HepG2 (cell line): ENCODE results near the gene SLC35F3. TPM values are rescaled to one million over a fixed set of nuclear protein-coding genes. Genes with fewer than 3 reads are reported as not detected.

Experiments
- FOXP1 ChIP-seq, 2 experiments: fragments of 450-650 bp in 1 of 2; IDR thresholded peaks; 2 replicates each; pipeline ENCODE4 v1.6.1; 2017 to 2018; ENCODE audit warnings: antibody characterized with exemption in 1 of 2
- GABPB1 ChIP-seq: IDR thresholded peaks from 2 replicates; pipeline ENCODE4 v1.6.1; 2016; ENCODE audit warnings: mild to moderate bottlenecking, missing genetic modification reagents, moderate library complexity, missing compliant biosample characterization
- HNRNPK ChIP-seq: fragments of 200-400 bp; formaldehyde crosslinking; IDR thresholded peaks from 2 replicates; pipeline ENCODE4 v1.6.1; 2018; ENCODE audit warnings: low read length, low read depth, moderate library complexity, mild to moderate bottlenecking; ENCODE audit not compliant: poor library complexity, severe bottlenecking
- IRF9 ChIP-seq: sonication (generic); formaldehyde crosslinking; IDR thresholded peaks from 2 replicates; pipeline ENCODE4 v1.8.0; 2022; ENCODE audit warnings: missing genetic modification reagents, mild to moderate bottlenecking, borderline replicate concordance
- KLF16 ChIP-seq, 2 experiments: sonication (generic) in 1 of 2; formaldehyde crosslinking in 1 of 2; IDR thresholded peaks; 2 replicates each; pipeline versions ENCODE4 v1.6.1 to v1.8.0; 2016 to 2023; ENCODE audit warnings: missing genetic modification reagents in 2 of 2, missing compliant biosample characterization in 1 of 2
- NFE2 ChIP-seq: sonication (generic); formaldehyde crosslinking; IDR thresholded peaks from 2 replicates; pipeline ENCODE4 v1.4.0; 2020; ENCODE audit warnings: missing genetic modification reagents
- PCBP2 ChIP-seq: fragments of 200-400 bp; formaldehyde crosslinking; optimal IDR thresholded peaks from 2 replicates; pipeline ENCODE3; 2018; ENCODE audit warnings: low read length, low read depth; ENCODE audit not compliant: poor library complexity, severe bottlenecking
- PRPF4 ChIP-seq: fragments of 200-400 bp; formaldehyde crosslinking; IDR thresholded peaks from 2 replicates; pipeline ENCODE4 v1.6.1; 2016; ENCODE audit warnings: low read length, low read depth; ENCODE audit not compliant: poor library complexity, severe bottlenecking
- SMARCC2 ChIP-seq: fragments of 450-650 bp; IDR thresholded peaks from 2 replicates; pipeline ENCODE4 v1.6.1; 2017; ENCODE audit warnings: antibody characterized with exemption, mild to moderate bottlenecking
- SNAI1 ChIP-seq: sonication (generic); formaldehyde crosslinking; IDR thresholded peaks from 2 replicates; pipeline ENCODE4 v1.5.0; 2020; ENCODE audit warnings: mild to moderate bottlenecking, missing genetic modification reagents, borderline replicate concordance
- SP4 ChIP-seq: sonication (generic); formaldehyde crosslinking; IDR thresholded peaks from 2 replicates; pipeline ENCODE4 v1.8.1; 2023; ENCODE audit warnings: mild to moderate bottlenecking, missing genetic modification reagents
- TBX2 ChIP-seq: sonication (generic); formaldehyde crosslinking; IDR thresholded peaks from 2 replicates; pipeline ENCODE4 v1.5.0; 2020; ENCODE audit warnings: missing genetic modification reagents, mild to moderate bottlenecking, borderline replicate concordance
- ZNF362 ChIP-seq: sonication (generic); formaldehyde crosslinking; IDR thresholded peaks from 2 replicates; pipeline ENCODE4 v1.4.0; 2020; ENCODE audit warnings: missing genetic modification reagents, mild to moderate bottlenecking, borderline replicate concordance
- ZNF383 ChIP-seq: sonication (generic); formaldehyde crosslinking; IDR thresholded peaks from 2 replicates; pipeline ENCODE4 v1.4.0; 2020; ENCODE audit warnings: missing genetic modification reagents, mild to moderate bottlenecking, borderline replicate concordance
- ZNF550 ChIP-seq: sonication (generic); formaldehyde crosslinking; IDR thresholded peaks from 2 replicates; pipeline ENCODE4 v1.4.0; 2020; ENCODE audit warnings: mild to moderate bottlenecking, missing genetic modification reagents, borderline replicate concordance
- ZNF577 ChIP-seq: sonication (generic); formaldehyde crosslinking; IDR thresholded peaks from 2 replicates; pipeline ENCODE4 v1.4.0; 2020; ENCODE audit warnings: mild to moderate bottlenecking, low read depth, missing genetic modification reagents, borderline replicate concordance
- ZNF670 ChIP-seq: sonication (generic); formaldehyde crosslinking; IDR thresholded peaks from 2 replicates; pipeline ENCODE4 v1.8.0; 2022; ENCODE audit warnings: mild to moderate bottlenecking, missing genetic modification reagents, borderline replicate concordance
- ZNF687 ChIP-seq: sonication (generic); formaldehyde crosslinking; IDR thresholded peaks from 2 replicates; pipeline ENCODE4 v1.5.1; 2020; ENCODE audit warnings: mild to moderate bottlenecking, missing genetic modification reagents, moderate library complexity
- ZNF7 ChIP-seq: IDR thresholded peaks from 2 replicates; pipeline ENCODE4 v1.6.1; 2016; ENCODE audit warnings: missing biosample characterization, missing genetic modification reagents
- ZNF720 ChIP-seq: sonication (generic); formaldehyde crosslinking; IDR thresholded peaks from 2 replicates; pipeline ENCODE4 v1.4.0; 2020; ENCODE audit warnings: missing genetic modification reagents
- ZNF784 ChIP-seq: sonication (generic); formaldehyde crosslinking; IDR thresholded peaks from 2 replicates; pipeline ENCODE4 v1.5.1; 2020; ENCODE audit warnings: missing genetic modification reagents, mild to moderate bottlenecking, borderline replicate concordance
- polyA plus RNA-seq, 8 experiments: library from polyadenylated mRNA; depleted of rRNA in 3 of 8; stranded (reverse) in 7 of 8; unstranded in 1 of 8; fragments of >200 nt; fragmentation: Illumina TruSeq in 4 of 8; extraction: Trizol in 4 of 8; gene quantifications; 2 replicates each; pipeline versions ENCODE4 v1.2.1 to v1.2.3, GENCODE V29; 2011 to 2016; ENCODE audit warnings: low read depth in 4 of 8, missing spikeins in 1 of 8, mixed read lengths in 1 of 8; ENCODE audit not compliant: insufficient read depth in 1 of 8
- total RNA-seq, 5 experiments: library from RNA; depleted of rRNA; stranded (reverse); fragments of >200 nt; fragmentation: Illumina TruSeq; extraction: Trizol; gene quantifications; 2 replicates each; pipeline ENCODE4 v1.2.3, GENCODE V29; 2016; ENCODE audit warnings: low read depth in 1 of 5

SLC35F3 gene
- total and polyA plus RNA-seq, 2 of the 13 experiments (the other 11 are each of a cell fraction or from before 2014, with no cell fraction given) = not detected

GRCh38 chr1:234327577-234328164, 423.2 kb downstream of the SLC35F3 start (continued):
- TF ChIP-seq ZNF7 (CRISPR knock-in tag) = no peak
- peak; percentile 64 for TF ChIP-seq GABPB1 (CRISPR knock-in tag)
- TF ChIP-seq SNAI1 (CRISPR knock-in tag) = 0 out of 2 replicates have a peak, but pooled peaks have one; percentile 54
- no peak for TF ChIP-seq ZNF720 (CRISPR knock-in tag)
- TF ChIP-seq ZNF670 (CRISPR knock-in tag) = peak; percentile 41; the same call in 1 of the 2 replicates
- peak; percentile 86 for TF ChIP-seq TBX2
- TF ChIP-seq FOXP1 (IDR thresholded peaks at IDR 0.05) = no peak
- peak; percentile 77 for TF ChIP-seq FOXP1 (CRISPR knock-in tag; IDR thresholded peaks at IDR 0.05)
- no peak for TF ChIP-seq PRPF4
- peak in 1 of 2 experiments; percentile 64; a peak in 1 of 4 replicates for TF ChIP-seq KLF16 (CRISPR knock-in tag; IDR thresholded peaks at IDR 0.05)
- no peak for TF ChIP-seq PCBP2
- TF ChIP-seq ZNF550 = no peak
- no peak for TF ChIP-seq ZNF383
- no peak for TF ChIP-seq ZNF577
- no peak for TF ChIP-seq SMARCC2
- no peak for TF ChIP-seq NFE2 (CRISPR knock-in tag)
- TF ChIP-seq ZNF362 (CRISPR knock-in tag) = no peak
- peak; percentile 97 for TF ChIP-seq ZNF687 (CRISPR knock-in tag)
- TF ChIP-seq ZNF784 (CRISPR knock-in tag) = no peak
- TF ChIP-seq SP4 (CRISPR knock-in tag) = no peak
- TF ChIP-seq IRF9 (CRISPR knock-in tag) = no peak
- TF ChIP-seq HNRNPK = no peak
